Measurements from ENCODE around the gene SIK3.

Gene SIK3

GRCh38 chr11:116819049-116819448 lies 279.2 kb downstream of the SIK3 start:
- CTCF ChIA-PET = no interaction called here
- H3K4me3 ChIP-seq (ENCODE audit: low read depth, low read length) = no peak overlapping the region
- POLR2A ChIA-PET = no interaction called here
- no peak for DNase-seq (ENCODE audit: low read depth, low spot score)
- TF ChIP-seq CTCF (IDR thresholded peaks at IDR 0.05; ENCODE audit: insufficient read depth, low read length, missing control alignments) = no peak

GRCh38 chr11:116814502-116814901 lies 283.7 kb downstream of the SIK3 start:
- ChIA-PET POLR2A (no interaction called here), CTCF (interaction anchor here (1.0 to 2.7 kb wide), 3 partner anchors 8 to 23 kb away, joined by 3 to 25 read pairs (median 3); partner anchors contain the start of genes APOA4 and APOA5)
- no peak for DNase-seq (ENCODE audit: low read depth, low spot score)

GRCh38 chr11:116813781-116814471 lies 284.3 kb downstream of the SIK3 start:
- TF ChIP-seq CTCF (IDR thresholded peaks at IDR 0.05; ENCODE audit: insufficient read depth, low read length, missing control alignments) = no peak
- POLR2A ChIA-PET = no interaction called here
- CTCF ChIA-PET = interaction anchor here (1.0 to 2.7 kb wide), 4 partner anchors 9 to 22 kb away, joined by 3 to 25 read pairs (median 6); partner anchors contain the start of genes APOA4 and APOA5
- H3K4me3 ChIP-seq (ENCODE audit: low read depth, low read length) = no peak overlapping the region
- no peak for DNase-seq (ENCODE audit: low read depth, low spot score)

More at GRCh38 chr11:116814502-116814901, 283.7 kb downstream of the SIK3 start:
- no peak for TF ChIP-seq CTCF (IDR thresholded peaks at IDR 0.05; ENCODE audit: insufficient read depth, low read length, missing control alignments)
- H3K4me3 ChIP-seq (ENCODE audit: low read depth, low read length) = no peak overlapping the region

- H3K4me3 ChIP-seq (ENCODE audit: low read depth, low read length) = no peak overlapping the region
- no peak for DNase-seq (ENCODE audit: low read depth, low spot score)
- ChIA-PET CTCF (interaction anchor here (2.0 to 2.7 kb wide), 2 partner anchors 22 to 23 kb away, joined by 10 to 25 read pairs; partner anchors contain the start of gene APOA5), POLR2A (no interaction called here)
- TF ChIP-seq CTCF (IDR thresholded peaks at IDR 0.05; ENCODE audit: insufficient read depth, low read length, missing control alignments) = no peak
These were observed 285.1 kb downstream of the SIK3 start for GRCh38 chr11:116813170-116813569.

GRCh38 chr11:116812109-116812508 lies 286.1 kb downstream of the SIK3 start:
- H3K4me3 ChIP-seq (ENCODE audit: low read depth, low read length) = no peak overlapping the region
- ChIA-PET CTCF (interaction anchor here (2.0 to 2.7 kb wide), 2 partner anchors 21 to 24 kb away, joined by 10 to 25 read pairs; partner anchors contain the start of gene APOA5), POLR2A (no interaction called here)
- TF ChIP-seq CTCF (IDR thresholded peaks at IDR 0.05; ENCODE audit: insufficient read depth, low read length, missing control alignments) = no peak
- DNase-seq (ENCODE audit: low read depth, low spot score) = no peak

GRCh38 chr11:116811194-116811593 lies 287.0 kb downstream of the SIK3 start:
- H3K4me3 ChIP-seq (ENCODE audit: low read depth, low read length) = no peak overlapping the region
- ChIA-PET CTCF (interaction anchor here (0.7 to 3.1 kb wide), 3 partner anchors 11 to 23 kb away, joined by 3 to 12 read pairs (median 3); partner anchors contain the start of genes APOA5 and ZPR1), POLR2A (no interaction called here)
- TF ChIP-seq CTCF (IDR thresholded peaks at IDR 0.05; ENCODE audit: insufficient read depth, low read length, missing control alignments) = no peak
- DNase-seq (ENCODE audit: low read depth, low spot score) = no peak

Data from AG04449 (cell line).